ENCODE results near the gene INPP5A.
"Not testable (repeated sequence)": the region's sequence is repeated elsewhere in the genome, so short reads cannot be mapped to it uniquely, and the experiment has no call there.

Gene INPP5A

GRCh38 chr10:132665946-132666704 lies 128.5 kb downstream of the INPP5A start:
- DNase-seq, result no peak

- no peak for DNase-seq
Observed at GRCh38 chr10:132666705-132667341, 129.2 kb downstream of the INPP5A start.

- no peak for DNase-seq
Observed at GRCh38 chr10:132667342-132668047, 129.9 kb downstream of the INPP5A start.

- no peak for DNase-seq
Observed at GRCh38 chr10:132668048-132668394, 130.4 kb downstream of the INPP5A start.

GRCh38 chr10:132669208-132669861 lies 131.7 kb downstream of the INPP5A start:
- no peak for DNase-seq

GRCh38 chr10:132670546-132671227 lies 133.1 kb downstream of the INPP5A start:
- DNase-seq, result no peak

GRCh38 chr10:132671228-132672154 lies 133.9 kb downstream of the INPP5A start:
- no peak for DNase-seq

GRCh38 chr10:132673746-132674145 lies 136.2 kb downstream of the INPP5A start:
- not testable (repeated sequence) for DNase-seq

- no peak for DNase-seq
Observed at GRCh38 chr10:132674311-132674710, 136.7 kb downstream of the INPP5A start.

- no peak for DNase-seq
Observed at GRCh38 chr10:132675031-132675740, 137.6 kb downstream of the INPP5A start.

GRCh38 chr10:132676193-132676891 lies 138.8 kb downstream of the INPP5A start:
- DNase-seq, result no peak

- no peak for DNase-seq
Observed at GRCh38 chr10:132677096-132677472, 139.5 kb downstream of the INPP5A start.

GRCh38 chr10:132677473-132678227 lies 140.1 kb downstream of the INPP5A start:
- DNase-seq, result no peak

GRCh38 chr10:132678436-132679216 lies 141.0 kb downstream of the INPP5A start:
- no peak for DNase-seq

- no peak for DNase-seq
Observed at GRCh38 chr10:132679217-132679595, 141.6 kb downstream of the INPP5A start.

- DNase-seq, result no peak
Observed at GRCh38 chr10:132679640-132680039, 142.1 kb downstream of the INPP5A start.

- DNase-seq, result not testable (repeated sequence)
Observed at GRCh38 chr10:132680741-132681140, 143.2 kb downstream of the INPP5A start.

GRCh38 chr10:132681858-132682755 lies 144.5 kb downstream of the INPP5A start:
- no peak for DNase-seq
